ENCODE results near the gene CRYBG1. TPM values are rescaled to one million over a fixed set of nuclear protein-coding genes. Genes with fewer than 3 reads are reported as not detected.
"Not testable (repeated sequence)": the region's sequence is repeated elsewhere in the genome, so short reads cannot be mapped to it uniquely, and the experiment has no call there.

Gene CRYBG1
- total and polyA plus RNA-seq, 2 experiments from 2014 or later: 3.2 to 10.0 TPM

GRCh38 chr6:106546691-106547414 is 186.3 kb downstream of the CRYBG1 start:
- DNase-seq (ENCODE audit: low spot score): peak; percentile 16
- Histone ChIP-seq H3K4me3 (no peak overlapping the region), H3K9me2 (replicated peaks; ENCODE audit: insufficient read depth) (no peaks in the 10 kb centered on the region), H3K36me3 (replicated peaks; ENCODE audit: insufficient read depth, low read depth) (no peaks in the 10 kb centered on the region), H3K27me3 (no peaks in the 10 kb centered on the region), H3K79me2 (no peaks in the 10 kb centered on the region), H2AFZ (no peak overlapping the region), H4K20me1 (ENCODE audit: insufficient read depth, poor library complexity, severe bottlenecking) (no peaks in the 10 kb centered on the region), H3K4me1 (ENCODE audit: insufficient read depth) (peaks cover 11% of the 10 kb centered on the region), H3K27ac (peak overlapping the region; percentile 67), H3K4me2 (no peak overlapping the region), H3K9me3 (ENCODE audit: low read depth) (no peaks in the 10 kb centered on the region)
- TF ChIP-seq EZH2 (IDR thresholded peaks at IDR 0.05; ENCODE audit: borderline replicate concordance) (no peak), EZH2phosphoT487 (IDR thresholded peaks at IDR 0.05; ENCODE audit: low read depth, severe bottlenecking, unreplicated experiment) (no peak)
- TF ChIP-seq, protein P1, sequence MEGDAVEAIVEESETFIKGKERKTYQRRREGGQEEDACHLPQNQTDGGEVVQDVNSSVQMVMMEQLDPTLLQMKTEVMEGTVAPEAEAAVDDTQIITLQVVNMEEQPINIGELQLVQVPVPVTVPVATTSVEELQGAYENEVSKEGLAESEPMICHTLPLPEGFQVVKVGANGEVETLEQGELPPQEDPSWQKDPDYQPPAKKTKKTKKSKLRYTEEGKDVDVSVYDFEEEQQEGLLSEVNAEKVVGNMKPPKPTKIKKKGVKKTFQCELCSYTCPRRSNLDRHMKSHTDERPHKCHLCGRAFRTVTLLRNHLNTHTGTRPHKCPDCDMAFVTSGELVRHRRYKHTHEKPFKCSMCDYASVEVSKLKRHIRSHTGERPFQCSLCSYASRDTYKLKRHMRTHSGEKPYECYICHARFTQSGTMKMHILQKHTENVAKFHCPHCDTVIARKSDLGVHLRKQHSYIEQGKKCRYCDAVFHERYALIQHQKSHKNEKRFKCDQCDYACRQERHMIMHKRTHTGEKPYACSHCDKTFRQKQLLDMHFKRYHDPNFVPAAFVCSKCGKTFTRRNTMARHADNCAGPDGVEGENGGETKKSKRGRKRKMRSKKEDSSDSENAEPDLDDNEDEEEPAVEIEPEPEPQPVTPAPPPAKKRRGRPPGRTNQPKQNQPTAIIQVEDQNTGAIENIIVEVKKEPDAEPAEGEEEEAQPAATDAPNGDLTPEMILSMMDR (IDR thresholded peaks at IDR 0.05; ENCODE audit: poor library complexity): no peak
- WGBS (ENCODE audit: low lambda C conversion rate, missing lambda C conversion rate): 34% methylated on average over 5 of the region's 5 CpGs

DNA sequence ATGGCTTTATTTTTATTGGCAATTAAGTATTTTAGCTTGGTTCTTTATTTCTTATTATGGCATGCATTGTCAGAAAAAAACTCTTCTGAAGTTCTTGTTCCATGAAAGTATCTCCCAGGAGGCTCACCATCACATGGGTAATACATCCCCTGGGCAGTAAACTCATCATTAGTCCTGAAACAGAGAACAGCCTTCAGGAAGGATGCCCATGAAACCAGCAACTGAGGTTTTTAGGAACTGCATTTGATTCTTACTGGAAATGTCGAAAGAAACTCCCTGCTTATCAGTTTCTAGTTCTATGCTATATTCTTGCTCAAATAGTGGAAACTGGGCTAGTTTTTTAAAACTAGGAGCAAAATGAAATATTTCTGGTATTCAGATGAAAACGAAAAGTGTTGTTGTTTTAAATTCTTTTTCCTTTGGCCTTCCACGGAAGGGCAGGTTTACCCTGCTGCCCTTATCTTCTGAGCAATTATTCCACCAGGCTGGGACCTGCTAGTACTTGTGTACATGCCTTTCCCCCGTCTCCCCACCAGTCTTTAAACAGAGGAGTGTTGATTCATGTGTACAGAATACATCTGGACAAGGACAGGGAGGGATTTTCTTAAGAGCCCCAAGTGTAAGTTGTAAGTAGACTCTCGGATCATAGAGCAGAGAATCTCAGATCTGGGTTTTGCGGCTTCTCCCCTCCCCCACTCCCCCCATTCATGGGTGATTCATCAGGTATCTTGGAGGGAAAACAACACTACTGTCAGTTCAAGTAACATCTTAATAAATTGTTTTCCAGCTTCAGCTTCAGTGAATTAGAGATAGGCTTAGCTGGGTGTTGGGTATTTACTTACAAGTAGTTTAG is 187.3 kb downstream of the CRYBG1 start:
- TF ChIP-seq, protein P1 (IDR thresholded peaks at IDR 0.05; ENCODE audit: poor library complexity): no peak
- TF ChIP-seq EZH2 (IDR thresholded peaks at IDR 0.05; ENCODE audit: borderline replicate concordance) (no peak), EZH2phosphoT487 (IDR thresholded peaks at IDR 0.05; ENCODE audit: low read depth, severe bottlenecking, unreplicated experiment) (no peak)
- Histone ChIP-seq H3K27me3 (no peaks in the 10 kb centered on the region), H3K36me3 (replicated peaks; ENCODE audit: insufficient read depth, low read depth) (no peaks in the 10 kb centered on the region), H3K27ac (peak overlapping the region; percentile 67), H4K20me1 (ENCODE audit: insufficient read depth, poor library complexity, severe bottlenecking) (no peaks in the 10 kb centered on the region), H3K4me1 (ENCODE audit: insufficient read depth) (peaks cover 11% of the 10 kb centered on the region), H3K9me2 (replicated peaks; ENCODE audit: insufficient read depth) (no peaks in the 10 kb centered on the region), H2AFZ (no peak overlapping the region), H3K4me2 (peak overlapping the region; percentile 32), H3K4me3 (no peak overlapping the region), H3K79me2 (no peaks in the 10 kb centered on the region), H3K9me3 (ENCODE audit: low read depth) (no peaks in the 10 kb centered on the region)
- peak; percentile 61 for DNase-seq (ENCODE audit: low spot score)
- 20% methylated on average over 6 of the region's 6 CpGs for WGBS (ENCODE audit: low lambda C conversion rate, missing lambda C conversion rate)

DNA sequence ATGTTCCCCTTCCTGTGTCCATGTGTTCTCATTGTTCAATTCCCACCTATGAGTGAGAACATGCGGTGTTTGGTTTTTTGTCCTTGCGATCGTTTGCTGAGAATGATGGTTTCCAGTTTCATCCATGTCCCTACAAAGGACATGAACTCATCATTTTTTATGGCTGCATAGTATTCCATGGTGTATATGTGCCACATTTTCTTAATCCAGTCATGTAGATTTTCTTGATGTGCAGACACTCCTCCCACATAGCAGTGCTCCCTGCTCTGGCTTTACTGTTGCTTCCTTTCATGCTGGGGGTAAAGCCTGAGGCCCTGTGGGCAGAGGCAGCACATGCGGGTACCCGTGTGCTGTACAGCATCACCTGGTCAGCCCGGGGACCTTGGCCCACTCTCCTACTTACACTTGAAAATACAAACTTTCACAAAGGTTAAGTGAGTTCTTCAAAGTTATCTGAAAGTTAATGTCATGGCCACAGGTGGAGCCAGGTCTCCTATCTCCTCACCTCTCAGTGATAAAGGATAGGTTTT is 188.5 kb downstream of the CRYBG1 start:
- H3K4me1 ChIP-seq (ENCODE audit: insufficient read depth): peaks cover 11% of the 10 kb centered on the region
- WGBS (ENCODE audit: low lambda C conversion rate, missing lambda C conversion rate): 96% methylated on average over 5 of the region's 6 CpGs
- DNase-seq (ENCODE audit: low spot score); H3K4me2 ChIP-seq; H4K20me1 ChIP-seq (ENCODE audit: insufficient read depth, poor library complexity, severe bottlenecking); H3K36me3 ChIP-seq (replicated peaks; ENCODE audit: insufficient read depth, low read depth); H3K79me2 ChIP-seq; H3K9me2 ChIP-seq (replicated peaks; ENCODE audit: insufficient read depth); H2AFZ ChIP-seq; H3K27me3 ChIP-seq; H3K27ac ChIP-seq; H3K9me3 ChIP-seq (ENCODE audit: low read depth); H3K4me3 ChIP-seq: not testable (repeated sequence)

DNA sequence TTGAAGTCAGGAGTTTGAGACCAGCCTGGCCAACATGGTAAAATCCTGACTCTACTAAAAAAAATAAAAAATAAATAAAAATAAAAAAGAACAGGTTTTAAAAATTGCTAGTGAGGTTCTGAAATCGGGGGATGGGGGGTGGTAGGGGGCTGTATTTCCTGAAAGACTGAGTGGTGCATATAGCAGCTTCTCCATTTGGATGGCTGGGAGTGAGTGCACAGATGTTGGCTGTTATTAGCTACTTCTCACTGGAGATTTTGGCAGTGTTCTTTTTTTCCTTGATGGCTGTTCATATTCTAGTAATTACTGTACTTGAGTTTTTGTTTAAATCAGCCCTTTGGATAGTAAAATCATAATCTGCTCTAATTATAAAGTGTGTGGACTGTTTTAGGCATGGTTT is 189.0 kb downstream of the CRYBG1 start:
- DNase-seq (ENCODE audit: low spot score): no peak
- no peak overlapping the region for H2AFZ ChIP-seq
- no peak overlapping the region for H3K4me3 ChIP-seq
- H3K79me2 ChIP-seq: no peaks in the 10 kb centered on the region
- H3K9me3 ChIP-seq (ENCODE audit: low read depth): no peaks in the 10 kb centered on the region
- no peak overlapping the region for H3K27ac ChIP-seq
- H4K20me1 ChIP-seq (ENCODE audit: insufficient read depth, poor library complexity, severe bottlenecking): no peaks in the 10 kb centered on the region
- no peaks in the 10 kb centered on the region for H3K36me3 ChIP-seq (replicated peaks; ENCODE audit: insufficient read depth, low read depth)
- 90% methylated on average over 1 of the region's 1 CpG for WGBS (ENCODE audit: low lambda C conversion rate, missing lambda C conversion rate)
- peaks cover 11% of the 10 kb centered on the region for H3K4me1 ChIP-seq (ENCODE audit: insufficient read depth)
- H3K9me2 ChIP-seq (replicated peaks; ENCODE audit: insufficient read depth): no peaks in the 10 kb centered on the region
- no peaks in the 10 kb centered on the region for H3K27me3 ChIP-seq
- no peak overlapping the region for H3K4me2 ChIP-seq
- no peak for TF ChIP-seq EZH2 (IDR thresholded peaks at IDR 0.05; ENCODE audit: borderline replicate concordance)
- TF ChIP-seq EZH2phosphoT487 (IDR thresholded peaks at IDR 0.05; ENCODE audit: low read depth, severe bottlenecking, unreplicated experiment): no peak
- TF ChIP-seq, protein P1 (IDR thresholded peaks at IDR 0.05; ENCODE audit: poor library complexity): no peak
